ENCODE measurements around the gene TXNRD2. TPM values are rescaled to one million over a fixed set of nuclear protein-coding genes. Genes with fewer than 3 reads are reported as not detected.
A peak's percentile ranks its signal among the peaks of the same experiment; 100 is the strongest.

Gene TXNRD2
- total and polyA plus RNA-seq, 2 of the 4 experiments (the other 2 are of a cell fraction) = 15.6 to 25.7 TPM

DNA sequence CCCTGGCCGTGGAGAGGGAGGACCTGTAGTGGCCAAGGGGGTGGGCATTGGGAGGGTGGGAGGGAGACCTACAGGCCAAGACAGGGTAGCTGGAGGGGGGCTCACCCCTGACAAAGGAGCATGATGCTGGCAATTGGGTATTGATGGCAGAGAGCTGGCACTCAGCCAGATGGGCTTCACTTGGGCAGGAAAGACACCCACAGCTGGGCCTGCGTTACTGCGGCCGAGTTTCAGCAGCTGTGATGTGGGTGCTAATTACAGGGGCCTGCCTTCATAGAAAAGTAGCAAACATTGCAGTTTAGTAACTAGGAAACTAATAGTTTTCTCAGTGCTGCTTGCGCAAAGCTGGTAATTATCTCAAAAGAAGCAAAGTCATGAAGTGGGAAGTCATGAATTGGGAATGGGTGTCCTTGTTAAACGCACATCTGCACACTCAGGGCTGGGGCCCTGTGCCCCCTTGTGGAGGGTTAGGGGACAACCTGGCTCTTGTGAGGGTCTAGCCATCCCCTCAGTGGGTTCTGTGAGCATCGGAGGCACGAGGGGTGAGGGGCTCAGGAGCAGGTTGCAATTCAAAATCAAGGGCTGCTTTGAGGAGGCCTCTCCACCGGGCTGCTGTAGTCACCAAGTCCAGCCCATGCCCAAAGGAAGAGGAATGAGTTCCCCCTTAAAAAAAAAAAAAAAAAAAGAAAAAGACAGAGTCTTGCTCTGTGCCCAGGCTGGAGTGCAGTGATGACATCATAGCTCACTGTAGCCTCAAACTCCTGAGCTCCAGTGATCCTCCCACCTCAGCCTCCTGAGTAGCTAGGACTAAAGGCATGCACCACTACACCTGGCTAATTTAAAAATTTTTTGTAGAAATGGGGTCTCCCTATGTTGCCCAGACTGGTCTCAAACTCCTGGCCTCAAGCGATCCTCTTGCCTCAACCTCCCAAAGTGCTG is 24.4 kb upstream of the TXNRD2 start:
- no peak overlapping the region for H3K27ac ChIP-seq (ENCODE audit: insufficient read depth, low read length)
- H2AK5ac ChIP-seq (ENCODE audit: low read depth, low read length) = no peak overlapping the region
- POLR2A ChIA-PET (ENCODE audit: unreplicated experiment) = no interaction called here
- TF ChIP-seq, protein P1, sequence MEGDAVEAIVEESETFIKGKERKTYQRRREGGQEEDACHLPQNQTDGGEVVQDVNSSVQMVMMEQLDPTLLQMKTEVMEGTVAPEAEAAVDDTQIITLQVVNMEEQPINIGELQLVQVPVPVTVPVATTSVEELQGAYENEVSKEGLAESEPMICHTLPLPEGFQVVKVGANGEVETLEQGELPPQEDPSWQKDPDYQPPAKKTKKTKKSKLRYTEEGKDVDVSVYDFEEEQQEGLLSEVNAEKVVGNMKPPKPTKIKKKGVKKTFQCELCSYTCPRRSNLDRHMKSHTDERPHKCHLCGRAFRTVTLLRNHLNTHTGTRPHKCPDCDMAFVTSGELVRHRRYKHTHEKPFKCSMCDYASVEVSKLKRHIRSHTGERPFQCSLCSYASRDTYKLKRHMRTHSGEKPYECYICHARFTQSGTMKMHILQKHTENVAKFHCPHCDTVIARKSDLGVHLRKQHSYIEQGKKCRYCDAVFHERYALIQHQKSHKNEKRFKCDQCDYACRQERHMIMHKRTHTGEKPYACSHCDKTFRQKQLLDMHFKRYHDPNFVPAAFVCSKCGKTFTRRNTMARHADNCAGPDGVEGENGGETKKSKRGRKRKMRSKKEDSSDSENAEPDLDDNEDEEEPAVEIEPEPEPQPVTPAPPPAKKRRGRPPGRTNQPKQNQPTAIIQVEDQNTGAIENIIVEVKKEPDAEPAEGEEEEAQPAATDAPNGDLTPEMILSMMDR (conservative IDR thresholded peaks at IDR 0.05; ENCODE audit: low read depth, low read length) = peak; percentile 30; the same call in 1 of the 2 replicates
- no peak for TF ChIP-seq CHD1 (IDR thresholded peaks at IDR 0.05; ENCODE audit: low read depth, low read length)
- no peak for TF ChIP-seq BHLHE40 (IDR thresholded peaks at IDR 0.05; ENCODE audit: low read depth, low read length)
- no peak for TF ChIP-seq NFE2L2 (IDR thresholded peaks at IDR 0.05; ENCODE audit: low read depth, low read length)
- no peak for TF ChIP-seq CEBPB (IDR thresholded peaks at IDR 0.05; ENCODE audit: low read depth, low read length)
- peak; percentile 21; the same call in 1 of the 2 replicates for TF ChIP-seq RAD21 (IDR thresholded peaks at IDR 0.05; ENCODE audit: low read length)
- TF ChIP-seq FOS (IDR thresholded peaks at IDR 0.05; ENCODE audit: low read depth, low read length) = no peak
- H3K18ac ChIP-seq (ENCODE audit: low read depth, low read length) = no peak overlapping the region
- no peak overlapping the region for H2BK120ac ChIP-seq (ENCODE audit: low read depth, low read length)
- no peak overlapping the region for H4K5ac ChIP-seq (ENCODE audit: low read depth, low read length)
- in situ Hi-C loops (cut with MboI; ENCODE audit: low sequenced_read_pairs) = no loop called here
- ATAC-seq (ENCODE audit: low read depth) (no peak), DNase-seq (no peak)
- no peak overlapping the region for H3K4me3 ChIP-seq (ENCODE audit: insufficient read depth, low read depth, low read length)
- H2BK5ac ChIP-seq (ENCODE audit: low read depth, low read length, poor library complexity, severe bottlenecking) = no peak overlapping the region
- no peaks in the 10 kb centered on the region for H3K27me3 ChIP-seq (ENCODE audit: control insufficient read depth, insufficient read depth, low read length)
- H3K9me3 ChIP-seq (ENCODE audit: control insufficient read depth, insufficient read depth, low read length) = no peaks in the 10 kb centered on the region
- H4K20me1 ChIP-seq (ENCODE audit: insufficient read depth, low read length) = peaks cover 29% of the 10 kb centered on the region
- H2BK15ac ChIP-seq (ENCODE audit: low read depth, low read length) = no peak overlapping the region
- no peak overlapping the region for H3K4ac ChIP-seq (ENCODE audit: low read depth, low read length)
- H4K91ac ChIP-seq (ENCODE audit: insufficient read depth, low read depth, low read length) = no peak overlapping the region
- no peaks in the 10 kb centered on the region; the same call in 1 of the 2 replicates for H3K9me1 ChIP-seq (ENCODE audit: insufficient read depth, low read length)
- H3K4me1 ChIP-seq (ENCODE audit: control insufficient read depth, insufficient read depth, low read length) = peaks cover 11% of the 10 kb centered on the region
- H3K4me2 ChIP-seq (ENCODE audit: low read depth, low read length) = no peak overlapping the region
- H3K14ac ChIP-seq (replicated peaks; ENCODE audit: low read depth, low read length) = no peak overlapping the region
- dilution Hi-C loops (cut with HindIII; ENCODE audit: low sequenced_read_pairs, unreplicated experiment) = no loop called here
- 94% methylated on average over 4 of the region's 10 CpGs; no CpG with 5 or more reads in 1 of the 2 experiments for WGBS, 2 experiments (ENCODE audit: extremely low coverage in 2 of 2, insufficient read length in 1 of 2)
- no peak overlapping the region for H4K8ac ChIP-seq (ENCODE audit: low read depth in 2 of 2, low read length in 2 of 2)
- H3K36me3 ChIP-seq (ENCODE audit: control insufficient read depth, insufficient read depth, low read length) = peaks cover 70% of the 10 kb centered on the region
- BruUV-seq (replicated peaks) = no TSS peak
- H3K79me1 ChIP-seq (ENCODE audit: low read depth in 1 of 2, low read length in 2 of 2) = peaks cover 3 to 27% of the 10 kb centered on the region in 2 experiments; a peak in 2 of 4 replicates
- CTCF ChIA-PET = interaction anchor here (1.3 kb wide), 1 partner anchor 47 kb away, joined by 4 read pairs; no protein-coding TSS in a partner anchor
- H3K56ac ChIP-seq (ENCODE audit: extremely low read depth, insufficient read depth, low read length) = no peak overlapping the region
- no peak overlapping the region for H2BK20ac ChIP-seq (ENCODE audit: low read depth, low read length)
- no peak overlapping the region for H3K9ac ChIP-seq (ENCODE audit: low read depth, low read length)
- H3K23ac ChIP-seq (ENCODE audit: low read depth, low read length) = no peak overlapping the region
- intact Hi-C loops (cut with micrococcal nuclease) = no loop called here
- no peak overlapping the region for H2AK9ac ChIP-seq (replicated peaks; ENCODE audit: low read depth, low read length, poor library complexity)
- H2AFZ ChIP-seq (replicated peaks; ENCODE audit: low read length, poor library complexity) = no peak overlapping the region

All from IMR-90 (cell line).